CD4-positive, alpha-beta T cell treated with Interleukin-1 beta for 1 hour (primary cell): ENCODE measurements around the gene DPY19L1.
"Not testable (repeated sequence)": the region's sequence is repeated elsewhere in the genome, so short reads cannot be mapped to it uniquely, and the experiment has no call there.

Source experiments
- DNase-seq, 2 donors: peaks; one replicate each; pipeline ENCODE4 v3.0.0-alpha.2; 2020 to 2022

Gene DPY19L1

DNA sequence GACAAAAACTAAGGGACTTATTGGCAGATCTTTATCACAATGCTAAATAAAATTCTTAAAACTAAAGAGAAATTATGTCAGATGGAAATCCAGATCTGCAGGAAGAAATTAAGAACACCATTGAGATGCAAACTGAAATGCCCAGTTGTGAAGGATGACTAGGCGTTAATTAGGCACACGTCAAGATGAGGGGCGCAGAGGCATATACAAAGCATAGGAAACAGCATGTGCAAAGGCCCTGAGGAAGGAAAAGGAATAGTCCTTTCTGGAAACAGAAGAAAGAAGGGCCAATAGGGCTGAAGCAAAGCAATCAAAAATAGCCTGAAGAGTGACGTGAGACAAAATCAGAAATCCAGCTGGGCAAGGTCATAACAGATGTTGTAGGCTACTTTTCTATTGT lies 53.1 kb downstream of the DPY19L1 start:
- not testable (repeated sequence) for DNase-seq

DNA sequence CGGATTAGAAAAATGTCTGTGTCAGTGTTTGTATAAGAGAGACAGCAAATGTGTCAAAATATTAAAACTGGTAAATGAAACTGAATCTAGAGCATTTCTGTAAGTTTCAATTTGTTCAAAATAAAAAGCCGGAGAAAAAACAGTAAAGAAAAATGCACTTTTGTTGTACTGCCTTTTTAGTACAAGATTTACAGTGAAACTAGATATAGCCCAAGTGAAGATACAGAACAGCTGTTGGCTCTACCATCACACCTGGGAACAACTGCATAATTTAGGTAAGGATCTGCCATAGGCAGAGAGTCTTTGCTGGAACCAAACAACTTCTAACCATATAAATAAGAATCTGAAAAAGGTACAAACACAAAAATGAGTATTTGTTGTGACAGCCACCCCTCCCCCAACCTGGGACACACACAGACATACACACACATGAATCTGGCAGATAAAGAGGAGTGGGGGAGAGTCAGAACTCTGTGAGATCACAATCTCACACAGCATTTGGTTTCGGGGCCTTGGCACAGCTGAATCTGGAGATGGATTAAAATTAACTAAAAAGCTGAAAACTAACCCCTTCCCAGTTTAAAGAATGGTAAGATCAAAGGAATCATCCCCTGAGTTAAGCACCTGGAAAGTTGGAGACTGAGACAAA lies 54.8 kb downstream of the DPY19L1 start:
- DNase-seq, result no peak

DNA sequence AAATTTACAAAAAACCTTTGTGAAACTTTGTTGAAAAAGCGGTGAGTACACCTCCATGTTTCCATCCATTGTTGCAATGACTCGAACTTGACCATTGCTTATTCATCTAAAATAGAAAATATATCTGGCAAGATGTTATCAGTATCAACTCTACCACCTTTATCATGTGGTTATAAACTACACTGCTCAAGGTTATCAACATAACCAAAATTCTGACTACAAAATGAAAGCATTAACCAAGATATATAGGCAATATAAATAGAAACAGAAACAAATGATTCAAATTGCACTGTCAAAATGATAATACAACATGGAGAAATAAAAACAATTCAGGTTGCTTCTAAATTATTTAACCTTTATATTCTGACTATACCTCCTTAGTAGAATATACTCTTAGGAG lies 58.2 kb downstream of the DPY19L1 start:
- DNase-seq, result not testable (repeated sequence)

DNA sequence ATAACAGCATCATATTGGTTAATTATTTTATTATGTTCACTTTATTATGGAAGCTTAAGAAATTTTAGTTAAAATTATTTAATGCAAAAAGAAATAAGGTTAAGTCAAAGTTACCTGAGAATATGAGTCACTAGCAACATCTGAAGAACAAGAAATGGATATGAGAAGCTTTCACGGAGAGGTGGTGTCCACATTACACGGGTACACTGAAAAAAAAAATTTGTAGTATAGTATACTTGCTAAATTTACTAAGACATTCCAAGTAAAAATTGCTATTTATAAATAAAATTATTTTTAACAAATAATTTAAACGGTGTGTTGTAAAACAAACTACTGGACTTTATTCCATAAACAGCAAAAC lies 63.9 kb downstream of the DPY19L1 start:
- no peak for DNase-seq

GRCh38 chr7:34972739-34973399 lies 64.4 kb downstream of the DPY19L1 start:
- DNase-seq, result not testable (repeated sequence)

DNA sequence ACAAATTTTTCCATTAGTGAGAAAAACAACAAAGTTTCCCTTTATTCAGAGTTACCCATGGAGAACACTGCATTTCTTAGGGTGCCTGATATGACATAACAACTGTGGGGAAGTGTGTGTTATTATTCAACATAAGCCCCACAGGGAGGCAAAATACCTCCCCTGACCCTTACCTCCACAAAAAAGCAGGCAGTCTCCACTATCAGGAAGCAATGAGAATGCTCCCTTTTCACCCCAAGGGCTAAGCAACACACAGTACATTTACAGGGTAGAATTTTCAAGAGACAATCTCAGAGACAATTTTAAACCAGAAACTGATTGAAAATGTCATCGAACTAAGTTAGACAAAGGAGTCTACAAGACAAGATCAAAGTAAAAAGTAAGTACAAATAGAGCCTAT lies 69.5 kb downstream of the DPY19L1 start:
- DNase-seq, result not testable (repeated sequence)

DNA sequence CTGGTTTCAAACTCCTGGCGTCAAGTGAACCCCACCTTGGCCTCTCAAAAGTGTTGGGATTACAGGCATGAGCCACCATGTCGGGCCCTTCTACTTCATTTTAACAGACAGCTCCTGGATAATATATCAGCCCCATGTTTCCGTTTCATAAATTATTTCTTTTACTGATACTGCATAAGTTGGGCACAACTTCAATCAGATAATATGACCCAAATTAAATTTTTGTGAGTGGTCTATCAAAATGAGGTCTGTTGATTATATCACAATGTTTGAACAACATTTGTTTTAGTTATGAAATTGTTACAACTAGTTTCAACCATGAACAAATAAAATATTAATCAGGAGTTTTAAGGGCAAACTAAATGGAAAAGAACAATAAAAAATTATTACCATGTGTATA lies 70.8 kb downstream of the DPY19L1 start:
- not testable (repeated sequence) for DNase-seq

DNA sequence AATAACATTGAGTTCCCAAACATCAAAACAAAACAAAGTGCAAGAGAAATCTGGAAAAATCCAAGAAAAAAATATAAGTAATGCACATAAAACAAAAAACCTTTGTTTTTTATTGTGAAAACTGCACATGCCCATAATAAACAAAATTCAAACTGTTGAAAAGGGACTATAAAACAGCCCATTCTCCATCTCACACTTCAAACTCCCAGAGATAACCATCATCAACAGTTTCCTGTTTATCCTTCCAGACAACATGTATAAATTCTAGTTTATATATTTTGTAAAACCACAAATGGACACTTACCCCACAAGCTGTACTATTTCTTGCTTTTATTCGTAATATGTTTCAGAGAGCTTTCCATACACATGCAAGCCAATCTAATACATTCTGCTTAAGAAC lies 79.3 kb downstream of the DPY19L1 start:
- DNase-seq, result no peak

DNA sequence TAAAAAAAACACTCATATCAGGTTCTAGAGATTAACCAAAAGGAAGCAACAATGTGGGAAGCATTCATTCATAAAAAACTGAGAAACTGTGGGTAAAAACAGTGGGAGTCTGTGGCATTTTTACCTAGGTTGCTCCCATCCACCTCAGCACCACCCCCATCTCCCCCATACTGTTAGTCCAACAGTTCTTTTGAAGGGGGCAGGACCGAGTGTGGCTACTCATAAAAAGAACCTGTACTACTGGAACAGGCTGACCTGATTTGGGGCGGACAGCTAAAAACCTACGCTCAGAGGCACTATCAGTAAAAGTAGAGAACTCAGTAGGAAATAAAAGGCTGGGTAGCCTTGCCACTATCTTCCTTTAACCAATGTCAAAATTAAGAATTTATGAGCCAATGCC lies 84.5 kb downstream of the DPY19L1 start:
- DNase-seq, result no peak

DNA sequence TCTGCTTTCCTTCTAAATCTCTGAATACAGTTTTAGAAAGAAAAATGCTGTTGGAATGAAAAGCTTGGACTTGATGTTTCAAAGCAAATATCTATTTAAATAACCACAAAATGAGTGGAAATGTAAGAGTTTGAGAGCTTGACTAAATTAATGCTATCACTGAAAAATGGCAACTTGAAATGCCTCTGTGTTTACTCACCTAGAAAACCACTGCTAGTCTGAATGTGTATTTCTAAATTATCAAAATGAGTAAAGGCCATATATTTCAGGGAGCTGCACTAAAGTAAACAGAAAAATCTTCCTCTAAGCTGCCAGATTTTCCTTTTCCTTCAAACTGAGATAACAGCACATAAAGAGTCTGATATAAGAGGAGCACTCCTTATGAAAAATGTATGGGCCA lies 87.9 kb downstream of the DPY19L1 start:
- no peak for DNase-seq

GRCh38 chr7:34947427-34947826 lies 89.9 kb downstream of the DPY19L1 start:
- DNase-seq, result not testable (repeated sequence)

- DNase-seq, result no peak
Observed at GRCh38 chr7:34946486-34946885, 90.8 kb downstream of the DPY19L1 start.

GRCh38 chr7:34945894-34946477 lies 91.3 kb downstream of the DPY19L1 start:
- not testable (repeated sequence) for DNase-seq

GRCh38 chr7:34939175-34939574 lies 98.1 kb downstream of the DPY19L1 start:
- DNase-seq, result no peak

DNA sequence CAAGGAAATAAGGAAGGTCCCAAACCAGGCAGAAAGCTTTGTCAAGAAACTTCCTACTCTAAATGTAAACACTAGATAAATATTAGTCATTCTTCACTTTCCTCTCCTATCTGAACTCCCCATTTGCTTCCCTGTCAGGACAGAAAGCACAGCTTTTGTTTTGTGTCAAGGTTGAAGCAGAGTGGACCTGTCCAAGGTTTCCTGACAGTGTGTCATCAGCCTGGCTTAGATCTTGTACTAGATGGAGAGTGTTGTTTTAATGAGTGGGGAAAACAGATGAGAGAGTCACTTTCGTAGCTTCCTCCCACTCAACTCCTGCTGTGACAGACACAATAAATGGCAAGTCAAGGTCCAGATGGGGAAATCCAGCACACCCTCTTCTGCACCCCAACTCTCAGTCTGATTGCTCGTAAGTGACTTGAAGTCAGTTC lies 101.5 kb downstream of the DPY19L1 start:
- not testable (repeated sequence) for DNase-seq

GRCh38 chr7:34931739-34932138 lies 105.5 kb downstream of the DPY19L1 start:
- no peak for DNase-seq

DNA sequence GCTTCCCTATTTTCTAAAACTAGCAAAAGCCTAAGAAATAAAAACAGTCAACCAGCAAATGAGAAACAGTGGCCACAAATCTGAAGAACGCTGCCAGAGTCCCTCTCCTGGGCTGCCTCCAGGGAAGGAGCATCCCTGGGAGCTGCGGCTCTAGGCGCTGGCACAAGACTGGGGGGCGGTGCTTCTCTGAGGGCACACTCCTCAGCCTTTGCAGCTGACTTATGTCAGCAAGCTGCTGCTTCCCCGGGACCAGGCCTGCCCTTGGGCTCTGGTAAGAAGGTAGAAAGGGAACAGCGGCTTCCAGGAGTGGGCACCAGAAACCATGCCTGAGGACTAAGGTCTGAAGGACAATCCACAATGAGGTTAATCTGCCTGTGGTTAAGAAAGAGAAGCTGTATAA lies 107.5 kb downstream of the DPY19L1 start:
- DNase-seq, result not testable (repeated sequence)

GRCh38 chr7:34928560-34928959 lies 108.7 kb downstream of the DPY19L1 start:
- DNase-seq, result no peak

GRCh38 chr7:34928052-34928451 lies 109.2 kb downstream of the DPY19L1 start:
- DNase-seq, result peak; percentile 16 to 32

DNA sequence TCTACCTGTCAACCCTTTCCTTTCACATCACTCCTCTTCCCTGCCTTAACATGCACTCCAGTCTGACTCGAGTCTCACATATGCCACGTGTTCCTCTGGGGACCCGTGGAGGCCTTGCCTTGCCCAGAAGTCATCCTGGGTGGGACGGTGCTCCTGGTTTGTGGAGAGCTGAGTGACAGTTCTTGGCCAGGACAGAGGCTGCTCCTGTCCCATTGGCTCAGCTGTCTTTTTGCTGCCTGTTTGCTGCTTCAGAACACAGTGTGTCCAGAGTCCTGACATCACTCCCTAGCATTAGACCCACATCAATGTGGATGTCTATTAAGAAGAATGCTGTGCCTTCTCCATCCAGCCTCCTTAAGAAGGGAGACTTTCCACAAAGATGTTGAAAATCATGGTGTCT lies 116.8 kb downstream of the DPY19L1 start:
- DNase-seq, result not testable (repeated sequence)

DNA sequence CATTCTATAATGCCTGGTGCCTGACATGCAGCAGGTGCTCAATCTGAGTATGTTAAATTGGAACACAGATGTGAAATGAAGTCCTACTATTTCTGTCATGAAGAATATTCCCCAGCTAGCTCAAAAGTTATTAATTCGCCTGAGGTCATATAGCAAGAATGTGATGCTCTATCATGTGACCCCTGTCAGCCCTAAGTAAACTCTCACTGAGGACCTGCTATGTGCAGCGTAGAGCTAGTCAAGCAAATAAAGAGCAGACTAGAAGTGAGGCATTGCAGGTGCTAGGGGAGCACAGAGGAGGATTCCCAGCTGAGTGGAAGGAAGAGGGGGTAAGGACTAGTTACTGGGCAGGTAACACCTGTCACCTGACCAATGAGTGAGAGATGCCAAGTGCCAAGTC lies 118.2 kb downstream of the DPY19L1 start:
- not testable (repeated sequence) for DNase-seq

- DNase-seq, result not testable (repeated sequence)
Observed at GRCh38 chr7:34918198-34918861, 119.0 kb downstream of the DPY19L1 start.

DNA sequence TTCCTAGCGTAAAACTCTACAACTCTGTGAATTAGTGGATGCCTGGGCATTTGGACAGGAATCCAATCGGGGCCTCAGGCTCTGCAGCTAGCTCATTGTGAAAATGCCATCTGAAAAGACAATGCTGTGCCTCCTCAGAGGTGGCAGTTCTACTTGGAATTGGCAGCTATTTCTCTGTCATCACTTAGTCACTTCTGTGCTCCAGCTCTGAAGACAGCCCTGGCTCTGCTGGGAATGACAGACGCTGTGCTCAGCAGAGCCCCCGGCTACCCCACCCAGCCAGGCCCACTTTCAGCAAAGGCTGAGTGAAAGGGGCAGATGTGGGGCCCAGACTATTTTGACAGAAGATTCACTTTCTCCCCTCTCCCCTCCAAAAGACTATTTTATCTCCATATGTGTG lies 119.8 kb downstream of the DPY19L1 start:
- not testable (repeated sequence) for DNase-seq

DNA sequence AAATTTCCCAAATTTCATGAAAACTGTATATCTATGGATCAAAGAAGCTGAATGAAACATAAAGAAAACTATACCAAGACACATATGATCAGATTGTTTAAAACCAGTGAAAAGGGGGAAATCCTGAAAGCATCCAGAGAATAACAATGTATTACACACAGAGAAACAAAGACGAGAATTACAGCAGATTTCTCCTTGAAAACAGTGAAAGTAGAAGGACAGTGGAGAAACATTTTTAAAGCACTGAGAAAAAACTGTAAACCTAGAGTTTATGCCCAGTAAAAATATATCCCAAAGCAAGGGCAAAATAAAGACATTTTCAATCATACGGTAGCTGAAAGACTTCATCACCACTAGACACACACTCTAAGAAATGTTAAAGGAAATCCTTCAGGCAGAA lies 121.0 kb downstream of the DPY19L1 start:
- DNase-seq, result no peak
